Measurements from ENCODE around the gene USE1.

GRCh38 chr19:17263712-17264640, 48.8 kb downstream of the USE1 start:
- TF ChIP-seq REST (IDR thresholded peaks at IDR 0.05; ENCODE audit: insufficient read depth in 1 of 2, low read depth in 2 of 2, low read length in 1 of 2), result no peak
- TF ChIP-seq, protein P1, sequence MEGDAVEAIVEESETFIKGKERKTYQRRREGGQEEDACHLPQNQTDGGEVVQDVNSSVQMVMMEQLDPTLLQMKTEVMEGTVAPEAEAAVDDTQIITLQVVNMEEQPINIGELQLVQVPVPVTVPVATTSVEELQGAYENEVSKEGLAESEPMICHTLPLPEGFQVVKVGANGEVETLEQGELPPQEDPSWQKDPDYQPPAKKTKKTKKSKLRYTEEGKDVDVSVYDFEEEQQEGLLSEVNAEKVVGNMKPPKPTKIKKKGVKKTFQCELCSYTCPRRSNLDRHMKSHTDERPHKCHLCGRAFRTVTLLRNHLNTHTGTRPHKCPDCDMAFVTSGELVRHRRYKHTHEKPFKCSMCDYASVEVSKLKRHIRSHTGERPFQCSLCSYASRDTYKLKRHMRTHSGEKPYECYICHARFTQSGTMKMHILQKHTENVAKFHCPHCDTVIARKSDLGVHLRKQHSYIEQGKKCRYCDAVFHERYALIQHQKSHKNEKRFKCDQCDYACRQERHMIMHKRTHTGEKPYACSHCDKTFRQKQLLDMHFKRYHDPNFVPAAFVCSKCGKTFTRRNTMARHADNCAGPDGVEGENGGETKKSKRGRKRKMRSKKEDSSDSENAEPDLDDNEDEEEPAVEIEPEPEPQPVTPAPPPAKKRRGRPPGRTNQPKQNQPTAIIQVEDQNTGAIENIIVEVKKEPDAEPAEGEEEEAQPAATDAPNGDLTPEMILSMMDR (IDR thresholded peaks at IDR 0.05), result no peak

Measured in Panc1 (cell line).